Measurements from ENCODE around the gene GRK5. TPM values are rescaled to one million over a fixed set of nuclear protein-coding genes. Genes with fewer than 3 reads are reported as not detected.

Gene GRK5
- total RNA-seq, 1 donor from 2014 or later, result 38.9 TPM

GRCh38 chr10:119373294-119374102 lies 166.1 kb downstream of the GRK5 start:
- intact Hi-C loops (cut with micrococcal nuclease), result no loop called here

GRCh38 chr10:119374236-119374635 lies 166.9 kb downstream of the GRK5 start:
- intact Hi-C loops (cut with micrococcal nuclease), result no loop called here

DNA sequence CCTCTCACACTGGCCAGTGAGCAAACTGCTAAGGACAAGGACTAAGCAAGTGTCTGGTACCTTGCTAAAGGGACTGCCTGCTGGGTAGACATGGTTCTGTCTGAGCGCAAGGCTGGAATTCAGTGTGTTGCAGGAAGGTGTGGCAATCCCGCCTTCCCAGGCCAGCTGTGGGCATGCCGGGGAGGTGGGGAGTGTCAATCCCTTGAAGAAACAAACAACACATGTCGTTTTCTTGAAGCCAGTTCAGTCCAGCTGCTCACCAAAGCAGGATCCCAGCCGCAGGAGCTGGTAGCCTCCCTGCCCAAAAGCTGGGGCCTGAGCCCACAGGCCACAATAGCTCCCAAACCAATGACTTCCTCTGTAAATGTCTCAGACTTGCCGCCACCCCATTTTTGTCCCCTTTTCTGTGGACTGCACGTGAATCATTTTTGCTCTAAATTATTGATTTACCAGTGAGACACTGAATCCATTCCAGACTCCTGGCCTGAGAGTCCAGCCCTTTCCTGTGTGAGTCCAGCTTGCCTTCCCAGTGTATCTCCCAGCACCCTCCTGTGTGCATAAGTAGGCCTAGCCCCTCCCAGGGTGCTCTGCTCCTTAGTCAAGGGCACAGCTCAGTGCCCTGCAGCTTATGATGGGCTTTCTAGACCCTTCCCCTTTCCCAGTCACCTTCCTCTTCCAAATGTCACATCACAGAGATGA lies 168.4 kb downstream of the GRK5 start:
- intact Hi-C loops (cut with micrococcal nuclease), result no loop called here

DNA sequence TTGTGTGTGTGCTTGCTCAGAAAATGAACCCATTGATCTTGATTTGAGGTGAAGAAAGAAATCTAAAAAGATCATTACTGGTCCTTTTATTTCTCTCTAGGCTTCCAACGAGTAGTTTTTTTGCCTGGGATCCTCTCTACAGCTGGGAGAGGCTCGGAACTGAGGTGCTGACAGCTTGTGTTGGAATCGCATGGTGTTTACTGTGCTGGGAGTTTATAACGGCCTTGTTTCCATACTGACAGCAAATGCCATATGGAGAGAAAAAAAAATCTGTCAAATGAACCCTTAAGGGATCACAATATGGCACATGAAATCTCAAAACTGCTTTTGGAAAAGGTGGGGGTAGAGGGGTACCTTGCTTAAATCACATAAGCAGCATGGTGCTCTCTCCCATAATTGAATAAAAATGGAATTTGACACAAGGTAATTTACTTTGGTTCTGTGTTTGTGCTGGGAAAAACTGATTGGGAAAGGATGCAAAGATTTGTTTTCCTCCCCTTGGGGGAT lies 170.1 kb downstream of the GRK5 start:
- intact Hi-C loops (cut with micrococcal nuclease), result no loop called here

GRCh38 chr10:119377958-119378736 lies 170.8 kb downstream of the GRK5 start:
- intact Hi-C loops (cut with micrococcal nuclease), result no loop called here

DNA sequence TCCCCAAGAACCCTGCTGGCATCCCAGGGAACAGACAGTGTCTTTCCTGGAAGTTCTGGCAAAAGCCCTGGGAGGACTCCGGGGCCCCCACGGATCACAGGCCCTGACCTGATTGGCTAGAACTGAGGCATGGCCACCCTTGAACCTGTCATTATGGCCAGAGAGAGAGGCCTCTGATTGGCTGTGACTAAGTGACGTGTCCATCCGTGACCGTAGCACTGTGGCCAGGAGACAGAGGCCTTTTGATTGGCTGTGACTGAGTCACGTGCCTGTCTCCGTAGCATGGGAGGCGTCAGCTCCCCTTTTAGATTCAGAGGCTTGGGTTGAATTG lies 171.3 kb downstream of the GRK5 start:
- intact Hi-C loops (cut with micrococcal nuclease), result no loop called here

- intact Hi-C loops (cut with micrococcal nuclease), result no loop called here
Observed at GRCh38 chr10:119379466-119380071, 172.2 kb downstream of the GRK5 start.

GRCh38 chr10:119383174-119383856 lies 175.9 kb downstream of the GRK5 start:
- intact Hi-C loops (cut with micrococcal nuclease), result no loop called here

DNA sequence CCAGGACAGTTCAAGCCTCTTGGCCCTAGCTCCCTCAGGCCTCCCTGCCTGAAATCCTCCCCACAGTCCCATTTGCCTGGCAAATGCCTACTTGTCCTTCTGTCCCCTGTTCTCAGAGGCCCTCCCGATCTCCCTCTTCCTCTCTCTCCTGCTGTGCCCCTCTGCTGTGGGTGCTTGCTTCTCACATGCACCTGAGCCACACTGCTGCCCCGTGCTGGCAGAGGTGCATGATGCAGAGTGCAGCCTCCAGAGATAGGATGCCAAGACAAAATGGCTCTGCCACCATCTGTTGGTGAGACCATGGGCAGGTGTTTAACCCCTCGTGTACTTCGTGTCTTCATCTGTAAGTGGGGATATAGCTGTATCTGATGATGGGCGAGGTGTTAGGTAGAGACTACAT lies 176.8 kb downstream of the GRK5 start:
- intact Hi-C loops (cut with micrococcal nuclease), result no loop called here

DNA sequence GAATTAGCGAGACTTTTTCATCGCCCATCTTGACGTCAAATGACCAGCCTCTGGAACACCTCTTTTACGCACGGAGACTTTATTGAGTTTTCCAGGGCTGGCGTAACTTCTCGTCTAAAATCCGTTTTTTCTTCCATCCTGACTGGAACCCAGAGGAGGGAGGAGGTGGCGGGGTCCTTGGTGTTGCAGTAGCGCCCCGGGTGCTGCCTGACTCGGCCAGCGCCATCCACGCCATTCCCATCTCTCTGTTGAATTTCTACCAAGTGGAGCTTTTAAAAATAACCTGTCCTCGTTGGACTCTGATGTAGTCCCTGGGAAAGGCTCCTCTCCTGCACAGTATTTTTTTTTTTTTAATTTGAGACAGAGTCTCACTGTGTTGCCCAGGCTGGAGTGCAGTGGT lies 179.3 kb downstream of the GRK5 start:
- intact Hi-C loops (cut with micrococcal nuclease), result no loop called here

DNA sequence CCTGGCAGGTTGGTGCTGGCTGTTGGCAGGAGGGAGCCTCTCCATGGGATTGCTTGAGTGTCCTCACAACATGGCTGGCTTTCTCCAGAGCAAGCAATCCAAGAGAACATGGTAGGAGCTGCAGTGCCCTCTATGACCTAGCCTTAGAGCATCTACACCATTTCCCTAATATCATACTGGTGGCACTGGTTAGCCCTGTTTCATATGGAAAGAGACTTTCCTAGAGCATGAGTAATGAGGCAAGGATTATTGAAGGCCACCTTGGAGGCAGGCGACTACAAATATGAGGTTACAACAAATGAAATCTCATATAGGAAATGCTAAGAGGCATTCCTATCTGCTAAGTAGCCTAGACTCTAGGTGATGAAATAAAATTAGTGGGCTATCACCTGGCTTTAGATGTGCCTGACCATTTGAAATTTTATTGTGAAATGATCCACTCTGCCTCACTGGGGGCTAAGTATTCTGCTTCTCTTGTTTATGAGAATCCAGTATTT lies 181.5 kb downstream of the GRK5 start:
- intact Hi-C loops (cut with micrococcal nuclease), result no loop called here

GRCh38 chr10:119391440-119392251 lies 184.3 kb downstream of the GRK5 start:
- intact Hi-C loops (cut with micrococcal nuclease), result no loop called here

- intact Hi-C loops (cut with micrococcal nuclease), result no loop called here
Observed at GRCh38 chr10:119393019-119393418, 185.6 kb downstream of the GRK5 start.

DNA sequence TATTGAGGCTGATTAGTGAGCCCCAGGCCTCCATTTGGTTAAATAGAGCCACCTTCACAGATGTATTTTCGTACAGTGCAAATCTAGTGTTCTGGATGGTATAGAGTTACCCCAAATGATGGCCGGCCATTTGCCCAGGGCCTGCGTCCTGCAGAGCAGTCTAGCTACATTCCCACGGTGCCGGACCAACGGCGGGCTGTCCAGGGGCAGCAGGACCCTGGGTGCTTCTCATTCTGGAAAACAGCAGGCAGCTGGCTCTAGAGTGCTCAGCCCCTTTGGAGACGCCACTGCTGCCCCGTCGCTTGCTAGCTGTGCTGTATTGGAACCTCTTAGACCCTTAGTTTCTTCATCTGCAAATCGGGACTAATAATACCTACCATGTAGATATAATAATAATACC lies 186.1 kb downstream of the GRK5 start:
- intact Hi-C loops (cut with micrococcal nuclease), result no loop called here

DNA sequence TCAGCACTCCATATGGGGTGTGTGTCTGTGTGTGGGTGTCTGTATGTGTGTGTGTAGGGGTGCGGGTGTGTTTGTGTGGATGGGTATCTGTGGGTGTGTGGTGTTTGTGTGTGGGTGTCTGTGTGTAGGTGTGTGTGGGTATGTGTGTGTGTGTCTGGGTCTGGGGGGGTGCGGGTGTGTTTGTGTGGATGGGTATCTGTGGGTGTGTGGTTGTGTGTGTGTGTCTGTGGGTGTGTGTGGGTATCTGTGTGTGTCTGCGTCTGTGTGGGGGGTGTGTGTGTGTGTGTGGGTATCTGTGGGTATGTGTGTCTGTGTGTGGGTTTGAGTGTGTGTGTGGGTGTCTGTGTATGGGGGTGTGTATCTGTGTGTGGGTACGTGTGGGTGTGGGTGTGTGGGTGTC lies 186.5 kb downstream of the GRK5 start:
- intact Hi-C loops (cut with micrococcal nuclease), result no loop called here

DNA sequence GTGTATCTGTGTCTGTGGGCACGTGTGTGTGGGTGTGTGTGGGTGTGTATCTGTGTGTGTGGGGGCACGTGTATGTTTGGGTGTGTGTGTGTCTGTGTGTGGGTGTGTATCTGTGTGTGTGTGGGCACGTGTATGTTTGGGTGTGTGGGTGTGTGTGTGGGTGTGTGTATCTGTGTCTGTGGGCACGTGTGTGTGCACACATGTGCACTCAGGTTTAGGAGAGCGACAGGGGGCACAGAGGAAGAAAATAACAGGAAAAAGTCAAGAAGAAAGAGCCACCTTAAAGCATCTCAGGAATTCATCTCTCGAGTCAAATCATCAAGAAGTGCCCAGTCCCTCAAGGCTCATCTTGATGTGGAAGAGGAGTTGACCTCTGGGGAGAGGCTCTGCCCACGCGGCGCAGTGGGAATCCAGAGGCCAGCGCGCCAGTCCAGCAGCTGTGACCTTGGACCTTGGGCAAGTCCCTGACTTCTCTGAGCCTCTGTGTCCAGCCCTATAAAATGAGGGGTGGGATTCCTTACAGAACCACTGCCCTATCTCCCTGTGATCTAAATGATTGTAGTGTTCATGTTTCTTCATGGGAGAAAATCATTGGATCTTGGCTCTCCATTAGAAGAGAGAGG lies 187.4 kb downstream of the GRK5 start:
- intact Hi-C loops (cut with micrococcal nuclease), result no loop called here

DNA sequence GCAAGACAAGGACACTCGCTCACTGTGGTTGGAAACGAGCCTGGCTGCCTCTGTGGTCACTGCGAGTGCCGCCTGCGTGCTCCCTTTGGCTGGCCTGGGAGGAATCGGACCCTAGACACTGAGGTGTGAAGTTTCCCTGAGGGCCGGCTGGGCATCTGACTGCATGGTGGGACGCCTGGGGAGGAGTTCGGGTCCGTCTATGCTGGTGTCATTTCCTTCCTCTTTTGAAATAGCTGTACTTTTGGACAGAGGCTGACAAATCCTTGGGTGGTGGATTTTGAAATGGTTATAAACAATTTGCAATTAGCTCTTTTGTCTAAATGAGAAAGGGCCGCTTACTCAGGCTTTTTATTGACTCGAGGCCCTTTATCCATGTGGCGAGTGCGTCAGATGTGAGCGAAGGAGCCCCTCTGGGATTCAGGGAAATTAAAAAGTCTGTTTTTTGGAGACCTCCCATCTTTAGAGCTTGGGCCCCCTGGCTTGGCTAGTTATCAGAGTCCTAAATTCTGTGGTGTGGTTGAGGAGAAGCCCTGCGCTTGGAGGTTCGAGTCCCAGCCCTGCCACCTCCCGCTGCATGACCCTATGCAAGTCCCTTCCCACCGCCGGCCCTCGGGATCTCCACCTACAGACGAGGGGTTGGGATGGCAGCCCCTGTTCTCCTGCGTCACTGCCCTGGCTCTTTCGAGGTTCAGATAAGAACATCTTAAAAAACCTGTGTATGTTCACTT lies 188.1 kb downstream of the GRK5 start:
- intact Hi-C loops (cut with micrococcal nuclease), result no loop called here

- intact Hi-C loops (cut with micrococcal nuclease), result no loop called here
Observed at GRCh38 chr10:119396008-119396708, 188.8 kb downstream of the GRK5 start.
